Activated CD4-positive, alpha-beta T cell treated with anti-CD3 and anti-CD28 coated beads, Interleukin-10, Interleukin-2, amounts not matched to agents 100 ng/mL and 50 ng/mL, durations not matched to agents 16 hours and 8 hours (primary cell): ENCODE results near the gene LECT2.

Experiments
- DNase-seq: peaks from one replicate; pipeline ENCODE4 v3.0.0-alpha.2; 2020

The LECT2 gene

DNA sequence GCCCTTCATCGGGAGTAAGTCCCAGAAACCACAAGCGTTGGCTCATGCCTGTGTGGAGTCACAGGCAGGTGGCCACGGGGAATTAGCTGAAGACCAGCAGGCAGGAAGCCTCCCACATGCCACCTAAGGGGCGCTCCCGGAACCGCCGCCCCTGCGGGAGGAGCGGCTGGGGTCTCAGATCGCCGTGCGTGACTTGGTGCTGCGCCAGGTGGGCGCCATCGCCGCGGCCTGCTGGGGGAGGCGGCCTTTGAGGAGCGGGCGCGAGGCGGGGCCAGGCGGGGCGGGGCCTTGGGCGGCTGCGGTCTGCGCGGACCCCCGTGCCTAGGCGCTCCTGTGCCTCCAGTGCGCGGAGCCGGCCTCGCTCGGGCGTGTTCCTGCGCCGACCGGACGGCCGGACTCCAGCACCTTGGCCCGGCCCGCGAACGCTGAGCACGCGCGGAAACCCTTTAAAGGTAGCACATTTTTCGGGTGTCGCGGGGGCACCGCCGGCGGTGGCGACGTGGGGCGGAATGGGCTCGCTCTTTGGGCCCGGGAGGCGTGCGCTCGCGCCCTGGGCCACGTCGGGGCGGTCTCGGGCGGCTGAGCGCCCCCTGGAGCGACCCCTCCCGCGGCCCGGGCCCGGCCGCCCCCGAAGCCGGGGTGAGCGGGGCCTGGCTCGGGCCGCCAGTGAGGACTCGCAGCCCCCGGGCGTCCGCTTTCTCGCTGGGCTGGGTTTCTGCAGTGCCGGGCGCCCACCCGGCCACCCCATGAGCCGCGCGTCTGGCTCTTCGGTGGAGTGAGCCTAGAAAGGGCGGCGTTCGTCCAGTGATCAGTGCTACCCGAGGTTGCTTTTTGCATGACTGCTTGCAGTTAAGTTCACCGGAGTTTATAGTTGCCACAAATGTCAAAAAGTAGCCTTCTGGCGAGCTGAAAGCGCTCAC lies 24.5 kb downstream of the LECT2 start:
- DNase-seq, result no peak

DNA sequence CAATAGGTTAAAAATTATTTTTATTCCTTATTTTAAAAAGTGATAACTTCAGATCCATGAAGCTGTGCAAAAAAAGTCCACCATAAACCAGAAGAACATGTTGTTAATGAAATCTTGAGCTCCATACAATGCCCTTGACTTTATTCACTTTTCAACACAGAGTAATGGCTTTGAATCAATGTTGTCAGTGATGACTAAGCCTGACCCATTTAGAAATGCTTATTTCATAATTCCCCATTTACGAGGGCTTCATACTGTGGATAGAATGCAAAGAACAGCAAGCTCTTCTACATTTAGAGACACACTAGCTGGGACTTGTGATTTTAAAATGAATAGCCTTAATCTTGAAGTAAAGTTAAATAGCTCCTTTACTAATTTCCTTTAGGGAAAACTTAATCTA lies 33.4 kb downstream of the LECT2 start:
- DNase-seq, result no peak

DNA sequence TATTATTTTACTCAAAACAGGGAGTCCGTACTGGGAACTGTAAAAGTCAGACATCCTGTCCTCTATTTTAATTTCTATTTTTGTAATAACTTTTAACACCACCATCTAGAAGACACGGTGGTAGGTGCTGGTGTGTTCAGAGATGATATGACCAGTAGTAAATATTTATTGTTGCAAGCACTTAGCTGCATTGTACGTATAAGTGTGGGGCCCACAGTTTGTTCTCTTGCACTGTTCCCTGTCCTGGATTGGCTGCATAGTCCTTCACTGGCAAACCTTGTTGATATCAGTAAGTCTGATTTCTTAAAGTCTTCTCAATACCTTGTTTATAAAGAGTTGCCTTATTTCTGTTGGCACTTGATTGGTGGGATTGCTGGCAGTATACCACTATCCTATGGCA lies 34.6 kb downstream of the LECT2 start:
- no peak for DNase-seq

DNA sequence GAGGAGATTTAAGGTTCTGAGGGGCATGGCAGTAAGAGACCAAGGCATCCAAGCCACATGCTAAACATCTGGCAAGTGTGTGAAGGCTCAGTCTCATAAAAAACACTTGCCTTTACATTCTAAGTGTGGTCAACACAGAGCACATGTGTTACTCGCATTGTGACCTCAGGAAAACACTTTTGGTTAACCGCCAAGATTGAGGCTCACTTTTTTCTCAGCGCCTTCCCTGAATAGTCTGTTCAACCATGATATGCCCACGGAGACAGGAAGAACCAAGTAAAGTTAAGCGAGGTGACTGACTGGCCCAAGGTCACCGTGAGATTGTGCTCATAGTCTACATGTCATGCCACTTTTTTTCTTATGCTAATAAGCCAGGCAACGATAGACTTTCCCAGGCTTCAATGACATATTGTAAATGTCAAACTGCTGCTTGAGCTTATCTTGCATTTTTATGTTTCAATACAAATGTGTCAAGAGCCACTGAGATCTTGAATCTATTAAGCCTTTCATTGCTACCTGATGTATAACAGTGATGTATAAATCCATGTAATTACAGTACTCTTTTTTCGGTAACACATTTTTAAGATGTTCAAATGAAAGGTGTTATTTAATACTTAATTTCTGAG lies 38.0 kb downstream of the LECT2 start:
- peak; percentile 56 for DNase-seq

DNA sequence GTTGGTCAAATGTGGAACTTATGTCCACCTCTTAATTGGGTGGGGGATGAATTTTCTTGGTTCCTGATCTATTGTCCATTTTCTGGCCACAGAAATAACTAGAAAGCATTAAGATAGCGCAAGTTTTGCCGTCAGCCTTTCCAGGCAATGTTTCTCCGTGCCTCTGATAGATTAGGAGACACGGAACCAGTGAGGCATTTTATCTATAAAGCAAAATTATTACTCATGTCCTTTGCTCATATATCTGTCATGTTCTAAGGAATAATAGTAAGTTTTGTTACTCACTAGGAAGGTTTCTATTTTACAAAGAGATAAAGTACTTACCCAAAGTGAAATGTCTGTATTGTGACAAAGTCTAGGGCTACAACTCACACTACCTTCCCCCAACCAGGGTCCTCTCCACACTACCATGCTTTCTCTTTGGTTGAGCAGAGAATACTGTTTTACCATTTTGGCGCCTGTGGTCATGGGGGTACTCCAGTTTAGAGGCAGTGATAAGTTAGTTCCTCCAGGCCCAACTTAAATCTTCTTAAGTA lies 39.2 kb downstream of the LECT2 start:
- DNase-seq, result no peak

DNA sequence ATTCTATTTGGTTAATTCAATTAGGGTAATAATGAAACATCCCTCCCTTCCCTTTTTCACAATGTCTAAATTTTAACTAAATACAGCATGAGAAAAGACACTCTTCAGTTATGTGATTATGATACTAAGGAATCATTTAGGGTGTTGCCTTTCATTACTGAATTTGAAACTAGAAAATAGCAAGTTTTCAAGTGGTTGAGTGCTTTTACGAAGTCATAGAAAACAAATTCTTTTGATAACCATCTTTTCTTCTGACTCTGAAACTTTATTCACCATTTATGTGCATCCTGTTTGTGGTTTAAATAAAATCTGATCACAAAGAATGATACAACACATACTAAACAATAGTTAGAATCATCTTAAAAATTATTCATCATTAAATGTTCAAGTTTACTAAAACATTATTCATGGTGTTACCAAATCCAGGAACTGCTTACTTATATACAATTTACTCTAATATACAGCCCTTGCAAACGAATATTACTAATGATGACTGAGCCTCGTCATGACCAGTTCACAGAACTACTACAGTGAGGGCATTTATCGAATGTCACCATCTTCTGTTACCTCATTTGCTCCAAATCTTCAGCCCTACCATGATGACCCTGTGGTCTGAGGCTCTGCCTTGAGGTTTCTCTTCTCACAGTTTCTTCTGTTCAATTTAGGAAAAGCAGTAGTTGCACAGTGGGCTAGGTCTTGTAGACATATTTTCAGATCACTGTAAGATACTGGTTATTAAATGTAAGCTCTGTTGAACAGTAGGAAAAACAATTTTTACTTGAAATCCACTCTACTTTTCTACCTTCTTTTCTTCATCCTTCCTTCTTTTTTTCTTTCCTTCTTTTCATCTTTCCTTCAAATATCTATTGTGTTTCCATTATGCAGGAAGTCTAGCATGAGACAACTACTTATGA lies 40.8 kb downstream of the LECT2 start:
- DNase-seq, result peak; percentile 58

DNA sequence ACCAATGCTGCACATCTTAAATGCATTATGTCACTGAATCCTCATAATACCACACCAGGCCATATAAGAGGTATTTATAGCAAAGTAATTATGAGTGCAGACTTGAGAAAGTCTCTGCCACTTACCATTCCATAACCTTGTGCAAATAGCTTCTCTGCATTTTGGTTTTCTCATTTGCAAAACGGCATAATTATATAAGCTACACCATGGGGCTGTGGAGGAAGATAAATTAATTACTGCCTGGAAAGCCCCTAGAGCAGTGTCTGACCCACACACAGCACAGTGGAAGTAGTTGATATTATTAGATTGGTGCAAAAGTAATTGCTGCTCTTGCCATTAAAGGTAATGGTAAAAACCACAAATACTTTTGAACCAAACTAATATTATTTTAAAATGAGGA lies 49.6 kb downstream of the LECT2 start:
- DNase-seq, result no peak

DNA sequence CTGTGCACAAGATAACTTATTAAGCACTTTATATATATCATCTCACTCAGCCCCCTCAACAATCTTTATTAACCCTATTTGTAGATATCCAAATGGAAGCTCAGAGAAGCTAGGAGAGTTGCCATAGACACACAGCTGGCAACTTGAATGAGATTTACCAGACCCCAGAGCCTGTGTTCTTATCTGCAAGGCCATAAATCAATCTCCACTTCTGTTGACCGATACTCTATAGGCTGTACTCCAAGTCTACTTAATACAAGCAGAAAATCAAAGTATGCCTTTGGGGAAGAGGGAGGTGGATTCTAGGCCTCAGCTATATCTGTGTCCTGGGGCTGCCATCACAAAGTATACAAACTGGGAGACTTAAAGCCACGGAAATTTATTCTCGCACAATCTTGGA lies 53.1 kb downstream of the LECT2 start:
- DNase-seq, result no peak

DNA sequence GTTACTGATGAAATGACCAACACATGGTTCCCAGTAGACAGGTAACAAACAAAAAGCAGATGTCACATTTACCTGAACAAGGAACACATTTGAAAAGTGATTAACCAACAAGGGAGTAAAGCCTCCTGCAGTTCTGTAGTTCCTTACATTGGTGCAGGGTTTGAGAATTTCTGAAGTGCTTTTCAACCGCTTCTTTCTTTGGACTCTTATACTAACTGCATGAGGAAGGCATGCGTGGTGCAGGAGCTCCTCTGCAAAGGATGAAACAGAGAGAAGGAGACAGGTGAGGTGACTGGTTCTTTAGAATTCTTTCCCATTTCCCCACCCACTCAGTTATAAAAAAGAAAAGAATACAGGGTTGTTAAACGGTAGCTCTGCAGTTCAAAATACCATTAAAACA lies 54.5 kb downstream of the LECT2 start:
- no peak for DNase-seq

DNA sequence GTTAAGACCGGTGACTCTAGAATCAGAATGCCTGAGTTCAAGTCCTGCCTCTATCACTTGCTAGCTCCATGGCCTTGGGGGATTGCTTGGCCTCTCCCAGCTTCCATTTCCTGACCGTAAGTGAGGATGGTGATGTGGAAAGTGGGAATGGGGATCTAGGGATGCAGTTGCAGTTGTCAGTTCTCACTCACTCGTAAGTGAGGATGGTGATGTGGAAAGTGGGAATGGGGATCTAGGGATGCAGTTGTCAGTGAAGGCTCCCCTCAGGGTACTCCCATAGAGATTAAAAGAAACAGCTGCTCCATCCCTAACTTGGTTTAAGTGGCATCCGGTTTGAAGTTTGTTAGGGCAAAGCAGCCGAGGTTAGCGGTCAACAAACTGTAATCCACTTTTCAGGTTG lies 56.1 kb downstream of the LECT2 start:
- no peak for DNase-seq
